Subcutaneous abdominal adipose tissue (tissue), 5 donors: ENCODE results near the gene MORN1.
A peak's percentile ranks its signal among the peaks of the same experiment; 100 is the strongest.

Experiments
- H3K27ac ChIP-seq: one replicate; pipeline ENCODE4 v1.7.0; 2013; ENCODE audit warnings: low read depth, mild to moderate bottlenecking, inconsistent platforms, low read length, moderate library complexity
- H3K27me3 ChIP-seq, 5 donors: one replicate each; pipeline ENCODE4 v1.7.0; 2013; ENCODE audit warnings: low read length in 5 of 5, inconsistent platforms in 1 of 5; ENCODE audit not compliant: control insufficient read depth in 5 of 5, insufficient read depth in 4 of 5
- H3K36me3 ChIP-seq, 5 donors: one replicate each; pipeline ENCODE4 v1.7.0; 2013; ENCODE audit warnings: low read length in 5 of 5; ENCODE audit not compliant: control insufficient read depth in 5 of 5, insufficient read depth in 5 of 5
- H3K4me1 ChIP-seq, 5 donors: one replicate each; pipeline ENCODE4 v1.7.0; 2013; ENCODE audit warnings: low read length in 5 of 5, mild to moderate bottlenecking in 3 of 5, moderate library complexity in 1 of 5; ENCODE audit not compliant: control insufficient read depth in 5 of 5, insufficient read depth in 5 of 5
- H3K4me3 ChIP-seq, 5 donors: one replicate each; pipeline ENCODE4 v1.7.0; 2013; ENCODE audit warnings: low read length in 5 of 5, low read depth in 1 of 5
- H3K9ac ChIP-seq, 5 donors: one replicate each; pipeline ENCODE4 v1.7.0; 2013; ENCODE audit warnings: low read length in 5 of 5, mild to moderate bottlenecking in 4 of 5, moderate library complexity in 3 of 5
- H3K9me3 ChIP-seq, 5 donors: one replicate each; pipeline ENCODE4 v1.7.0; 2013; ENCODE audit warnings: low read length in 5 of 5; ENCODE audit not compliant: control insufficient read depth in 5 of 5
- donor health status: healthy.
- donor health status: healthy.
- donor health status: healthy.
- donor health status: healthy.
- donor health status: healthy.

MORN1 gene

GRCh38 chr1:2277741-2278488 lies 113.4 kb downstream of the MORN1 start:
- Histone ChIP-seq H3K9me3 (no peaks in the 10 kb centered on the region), H3K4me3 (peak overlapping the region in 2 of 5 donors; percentile 19 to 30), H3K36me3 (peaks cover 0 to 13% (median 5%) of the 10 kb centered on the region in 5 donors), H3K27me3 (no peaks in the 10 kb centered on the region), H3K27ac (peak overlapping the region; percentile 90), H3K9ac (peak overlapping the region in 1 of 5 donors; percentile 0), H3K4me1 (peaks cover 20 to 77% (median 71%) of the 10 kb centered on the region in 5 donors)

- Histone ChIP-seq H3K9me3 (no peaks in the 10 kb centered on the region), H3K9ac (peak overlapping the region in 2 of 5 donors; percentile 18 to 59), H3K27ac (peak overlapping the region; percentile 90), H3K4me1 (peaks cover 20 to 80% (median 77%) of the 10 kb centered on the region in 5 donors), H3K4me3 (no peak overlapping the region), H3K36me3 (peaks cover 0 to 7% (median 5%) of the 10 kb centered on the region in 5 donors), H3K27me3 (no peaks in the 10 kb centered on the region)
Measured at GRCh38 chr1:2276803-2277580, 114.4 kb downstream of the MORN1 start.

- Histone ChIP-seq H3K27ac (peak overlapping the region; percentile 90), H3K9ac (peak overlapping the region in 3 of 5 donors; percentile 18 to 59 (median 23)), H3K36me3 (peaks cover 0 to 7% (median 5%) of the 10 kb centered on the region in 5 donors), H3K27me3 (no peaks in the 10 kb centered on the region), H3K4me3 (no peak overlapping the region), H3K4me1 (peaks cover 20 to 90% (median 87%) of the 10 kb centered on the region in 5 donors), H3K9me3 (no peaks in the 10 kb centered on the region)
Measured at GRCh38 chr1:2275796-2276536, 115.4 kb downstream of the MORN1 start.

GRCh38 chr1:2274929-2275475 lies 116.4 kb downstream of the MORN1 start:
- H3K27ac ChIP-seq: peak overlapping the region; percentile 73
- peaks cover 0 to 7% (median 5%) of the 10 kb centered on the region in 5 donors for H3K36me3 ChIP-seq
- no peaks in the 10 kb centered on the region for H3K27me3 ChIP-seq
- no peak overlapping the region for H3K4me3 ChIP-seq
- H3K9me3 ChIP-seq: no peaks in the 10 kb centered on the region
- peaks cover 22 to 100% (median 97%) of the 10 kb centered on the region in 5 donors for H3K4me1 ChIP-seq
- H3K9ac ChIP-seq: peak overlapping the region in 1 of 5 donors; percentile 66

- Histone ChIP-seq H3K4me3 (no peak overlapping the region), H3K27me3 (no peaks in the 10 kb centered on the region), H3K9ac (peak overlapping the region in 1 of 5 donors; percentile 66), H3K27ac (peak overlapping the region; percentile 73), H3K9me3 (no peaks in the 10 kb centered on the region), H3K4me1 (peaks cover 22 to 100% (median 96%) of the 10 kb centered on the region in 5 donors), H3K36me3 (peaks cover 0 to 7% (median 5%) of the 10 kb centered on the region in 5 donors)
Measured at GRCh38 chr1:2274231-2274928, 117.0 kb downstream of the MORN1 start.

- Histone ChIP-seq H3K36me3 (peaks cover 0 to 8% (median 5%) of the 10 kb centered on the region in 5 donors), H3K9me3 (no peaks in the 10 kb centered on the region), H3K27me3 (no peaks in the 10 kb centered on the region), H3K27ac (peak overlapping the region; percentile 73), H3K4me1 (peaks cover 21 to 100% (median 95%) of the 10 kb centered on the region in 5 donors), H3K4me3 (no peak overlapping the region), H3K9ac (peak overlapping the region in 1 of 5 donors; percentile 66)
Measured at GRCh38 chr1:2273401-2274090, 117.8 kb downstream of the MORN1 start.

- H3K27ac ChIP-seq: peak overlapping the region; percentile 73
- peaks cover 19 to 100% (median 95%) of the 10 kb centered on the region in 5 donors for H3K4me1 ChIP-seq
- H3K27me3 ChIP-seq: no peaks in the 10 kb centered on the region
- H3K36me3 ChIP-seq: peaks cover 0 to 7% (median 4%) of the 10 kb centered on the region in 5 donors
- H3K9ac ChIP-seq: no peak overlapping the region
- H3K9me3 ChIP-seq: no peaks in the 10 kb centered on the region
- no peak overlapping the region for H3K4me3 ChIP-seq
Measured at GRCh38 chr1:2272686-2273400, 118.5 kb downstream of the MORN1 start.

GRCh38 chr1:2271841-2272655 lies 119.3 kb downstream of the MORN1 start:
- Histone ChIP-seq H3K9me3 (no peaks in the 10 kb centered on the region), H3K27me3 (no peaks in the 10 kb centered on the region), H3K27ac (peak overlapping the region; percentile 73), H3K36me3 (peaks cover 0 to 3% (median 0%) of the 10 kb centered on the region in 5 donors), H3K9ac (peak overlapping the region in 1 of 5 donors; percentile 25), H3K4me1 (peaks cover 18 to 100% (median 96%) of the 10 kb centered on the region in 5 donors), H3K4me3 (no peak overlapping the region)
